H1 (cell line): ENCODE results near the gene CYP17A1. TPM values are rescaled to one million over a fixed set of nuclear protein-coding genes. Genes with fewer than 3 reads are reported as not detected.
"Not testable (repeated sequence)": the region's sequence is repeated elsewhere in the genome, so short reads cannot be mapped to it uniquely, and the experiment has no call there.

Experiments
- CTCF ChIA-PET: fragments of 300-600 bp; sonication (Branson Sonifier 250); formaldehyde crosslinking; loops from one replicate; lab custom pipeline; 2021; ENCODE audit not compliant: partially characterized antibody; lab: Charles Lee
- POLR2A ChIA-PET: fragments of 300-600 bp; sonication (Branson Sonifier 250); formaldehyde crosslinking; loops from one replicate; lab custom pipeline; 2021; ENCODE audit warnings: inconsistent platforms; ENCODE audit not compliant: partially characterized antibody; lab: Charles Lee
- DNase-seq, 2 experiments: peaks; one replicate each; pipeline versions ENCODE4 v3.0.0 to v3.0.0-alpha.2; 2010 to 2022; ENCODE audit warnings: low spot score in 2 of 2, low read depth in 1 of 2, mixed read lengths in 1 of 2
- FAIRE-seq: peaks from 2 replicates; lab custom pipeline; 2011; peaks lifted over from hg19 to GRCh38; lab: Jason Lieb, UNC
- H2AFZ ChIP-seq: 2 replicates; pipeline ENCODE4 v1.8.1; 2012; ENCODE audit warnings: low read length, inconsistent platforms
- H2AK5ac ChIP-seq: 2 replicates; pipeline ENCODE4 v1.6.1; 2013; ENCODE audit warnings: low read depth, low read length
- H2BK120ac ChIP-seq: replicated peaks from 2 replicates; pipeline ENCODE3; 2013; ENCODE audit warnings: low read depth, low read length, inconsistent platforms
- H2BK12ac ChIP-seq: 2 replicates; pipeline ENCODE4 v1.6.1; 2013; ENCODE audit warnings: low read depth, low read length
- H2BK15ac ChIP-seq: 2 replicates; pipeline ENCODE4 v1.6.1; 2013; ENCODE audit warnings: low read length
- H2BK20ac ChIP-seq: 2 replicates; pipeline ENCODE4 v1.6.1; 2013; ENCODE audit warnings: low read length
- H2BK5ac ChIP-seq: 2 replicates; pipeline ENCODE4 v1.6.1; 2013; ENCODE audit warnings: low read depth, low read length
- H3K14ac ChIP-seq: 2 replicates; pipeline ENCODE4 v1.6.1; 2013; ENCODE audit warnings: inconsistent platforms; ENCODE audit not compliant: insufficient read length
- H3K18ac ChIP-seq: 2 replicates; pipeline ENCODE4 v1.6.1; 2013; ENCODE audit warnings: low read length; ENCODE audit errors: extremely low read depth
- H3K23ac ChIP-seq: 2 replicates; pipeline ENCODE4 v1.6.1; 2013; ENCODE audit warnings: inconsistent platforms; ENCODE audit not compliant: insufficient read length
- H3K23me2 ChIP-seq: 2 replicates; pipeline ENCODE4 v1.6.1; 2013; ENCODE audit warnings: low read depth, low read length
- H3K27ac ChIP-seq: 2 replicates; pipeline ENCODE4 v1.6.1; 2011; ENCODE audit warnings: low read depth, low read length, inconsistent platforms
- H3K27me3 ChIP-seq, 4 experiments: replicated peaks in 1 of 4; 1 replicate in 1 of 4; 2 replicates in 3 of 4; pipeline versions ENCODE4 v1.6.1 to v1.8.1; 2011 to 2013; ENCODE audit warnings: low read length in 3 of 4, mild to moderate bottlenecking in 3 of 4, inconsistent platforms in 2 of 4, mixed read lengths in 2 of 4, moderate library complexity in 1 of 4; ENCODE audit not compliant: control insufficient read depth in 3 of 4, insufficient read depth in 3 of 4; ENCODE audit errors: extremely low read depth in 1 of 4
- H3K36me3 ChIP-seq, 4 experiments: 2 replicates each; pipeline versions ENCODE4 v1.6.1 to v1.8.1; 2011 to 2013; ENCODE audit warnings: mild to moderate bottlenecking in 4 of 4, low read length in 3 of 4, moderate library complexity in 2 of 4, control low read depth in 1 of 4, inconsistent platforms in 1 of 4; ENCODE audit not compliant: insufficient read depth in 4 of 4, control insufficient read depth in 2 of 4
- H3K4ac ChIP-seq: replicated peaks from 2 replicates; pipeline ENCODE3; 2013; ENCODE audit warnings: low read length, low read depth, mixed read lengths, inconsistent platforms; ENCODE audit not compliant: insufficient read length
- H3K4me1 ChIP-seq, 4 experiments: replicated peaks in 1 of 4; 1 replicate in 1 of 4; 2 replicates in 3 of 4; pipeline versions ENCODE4 v1.6.1 to v1.8.1; 2011 to 2013; ENCODE audit warnings: low read length in 3 of 4, inconsistent platforms in 2 of 4, mixed read lengths in 1 of 4; ENCODE audit not compliant: insufficient read depth in 4 of 4, control insufficient read depth in 3 of 4
- H3K4me2 ChIP-seq, 2 experiments: 2 replicates each; pipeline versions ENCODE4 v1.6.1 to v1.8.1; 2011 to 2013; ENCODE audit warnings: low read depth in 2 of 2, low read length in 2 of 2, control low read depth in 1 of 2, inconsistent platforms in 1 of 2, mild to moderate bottlenecking in 1 of 2; ENCODE audit not compliant: insufficient read depth in 1 of 2
- H3K4me3 ChIP-seq, 4 experiments: fragments of 200-600, 300-600 bp in 1 of 4; sonication (generic), shearing (Covaris generic), sonication (Bioruptor Twin) in 1 of 4; 2 replicates each; pipeline versions ENCODE4 v1.5.1 to v1.8.1; 2011 to 2016; ENCODE audit warnings: low read length in 4 of 4, low read depth in 3 of 4, control low read depth in 2 of 4, inconsistent platforms in 2 of 4, mild to moderate bottlenecking in 2 of 4, mixed read lengths in 1 of 4, moderate library complexity in 1 of 4; ENCODE audit not compliant: insufficient read depth in 2 of 4; ENCODE audit errors: extremely low read depth in 1 of 4
- H3K56ac ChIP-seq: replicated peaks from 2 replicates; pipeline ENCODE3; 2013; ENCODE audit warnings: low read depth, mild to moderate bottlenecking, mixed read lengths, low read length, inconsistent platforms; ENCODE audit not compliant: insufficient read length
- H3K79me1 ChIP-seq: 2 replicates; pipeline ENCODE4 v1.6.1; 2013; ENCODE audit warnings: low read depth, low read length, control low read depth
- H3K79me2 ChIP-seq, 2 experiments: 2 replicates each; pipeline versions ENCODE4 v1.6.1 to v1.8.1; 2012 to 2013; ENCODE audit warnings: low read length in 2 of 2, mild to moderate bottlenecking in 2 of 2, inconsistent platforms in 1 of 2; ENCODE audit not compliant: insufficient read depth in 2 of 2, control insufficient read depth in 1 of 2
- H3K9ac ChIP-seq, 4 experiments: replicated peaks in 1 of 4; 1 replicate in 1 of 4; 2 replicates in 3 of 4; pipeline versions ENCODE4 v1.6.1 to v1.8.1; 2011 to 2013; ENCODE audit warnings: low read depth in 3 of 4, low read length in 3 of 4, control low read depth in 2 of 4, mild to moderate bottlenecking in 2 of 4, moderate library complexity in 2 of 4, inconsistent platforms in 1 of 4; ENCODE audit errors: extremely low read depth in 1 of 4
- H3K9me3 ChIP-seq, 2 experiments: 2 replicates each; pipeline versions ENCODE4 v1.6.1 to v1.8.1; 2012 to 2013; ENCODE audit warnings: mild to moderate bottlenecking in 2 of 2, moderate library complexity in 2 of 2, control low read depth in 1 of 2, inconsistent platforms in 1 of 2, low read depth in 1 of 2, low read length in 1 of 2, mixed read lengths in 1 of 2; ENCODE audit not compliant: insufficient read depth in 2 of 2
- H4K20me1 ChIP-seq, 2 experiments: replicated peaks in 1 of 2; 2 replicates each; pipeline versions ENCODE3 to v1.8.1; 2011 to 2013; ENCODE audit warnings: inconsistent platforms in 2 of 2, low read length in 2 of 2, mild to moderate bottlenecking in 1 of 2; ENCODE audit not compliant: insufficient read depth in 2 of 2, control insufficient read depth in 1 of 2
- H4K5ac ChIP-seq: 2 replicates; pipeline ENCODE4 v1.6.1; 2013; ENCODE audit warnings: low read length, low read depth, mixed read lengths, inconsistent platforms; ENCODE audit not compliant: insufficient read length
- H4K8ac ChIP-seq: 2 replicates; pipeline ENCODE4 v1.8.0; 2013; ENCODE audit warnings: mild to moderate bottlenecking, moderate library complexity, low read length, inconsistent platforms; ENCODE audit not compliant: insufficient read depth; ENCODE audit errors: extremely low read depth
- H4K91ac ChIP-seq: replicated peaks from 2 replicates; pipeline ENCODE3; 2013; ENCODE audit warnings: low read length, mixed read lengths, inconsistent platforms; ENCODE audit not compliant: insufficient read length
- WGBS, 2 experiments: shearing (Covaris generic) in 1 of 2; methylation state at CpG; one replicate each; pipeline versions ENCODE4 v1.1.6 to v1.1.7; 2013 to 2015; ENCODE audit warnings: low lambda C conversion rate in 2 of 2, mixed read lengths in 2 of 2, inconsistent platforms in 1 of 2, low coverage in 1 of 2, missing lambda C conversion rate in 1 of 2; ENCODE audit not compliant: insufficient replicate concordance in 2 of 2, insufficient coverage in 1 of 2, insufficient read length in 1 of 2; ENCODE audit errors: extremely low coverage in 1 of 2, missing lambda C conversion rate in 1 of 2; 5-methylcytosine and 5-hydroxymethylcytosine counted together
- polyA plus RNA-seq, 7 experiments: library from polyadenylated mRNA; depleted of rRNA in 3 of 7; stranded (reverse) in 5 of 7; unstranded in 2 of 7; fragments of >200 nt in 5 of 7; fragments of 200-250 nt in 2 of 7; gene quantifications; 1 replicate in 5 of 7; 2 replicates in 1 of 7; 4 replicates in 1 of 7; pipeline versions ENCODE4 v1.2.1 to v1.2.3, GENCODE V29; 2011 to 2013; ENCODE audit warnings: missing spikeins in 2 of 7, mixed read lengths in 2 of 7
- total RNA-seq: library from RNA; stranded (reverse); fragmentation: NEBNext Ultra II Directional; extraction: Animal tissue kit (Norgen Biotek cat#: 25700); gene quantifications from 2 replicates; pipeline ENCODE4 v1.2.1, GENCODE V29; 2021

Gene CYP17A1
- total and polyA plus RNA-seq, 2 of the 8 experiments (the other 6 are each of a cell fraction or from before 2014, with no cell fraction given): not detected

DNA sequence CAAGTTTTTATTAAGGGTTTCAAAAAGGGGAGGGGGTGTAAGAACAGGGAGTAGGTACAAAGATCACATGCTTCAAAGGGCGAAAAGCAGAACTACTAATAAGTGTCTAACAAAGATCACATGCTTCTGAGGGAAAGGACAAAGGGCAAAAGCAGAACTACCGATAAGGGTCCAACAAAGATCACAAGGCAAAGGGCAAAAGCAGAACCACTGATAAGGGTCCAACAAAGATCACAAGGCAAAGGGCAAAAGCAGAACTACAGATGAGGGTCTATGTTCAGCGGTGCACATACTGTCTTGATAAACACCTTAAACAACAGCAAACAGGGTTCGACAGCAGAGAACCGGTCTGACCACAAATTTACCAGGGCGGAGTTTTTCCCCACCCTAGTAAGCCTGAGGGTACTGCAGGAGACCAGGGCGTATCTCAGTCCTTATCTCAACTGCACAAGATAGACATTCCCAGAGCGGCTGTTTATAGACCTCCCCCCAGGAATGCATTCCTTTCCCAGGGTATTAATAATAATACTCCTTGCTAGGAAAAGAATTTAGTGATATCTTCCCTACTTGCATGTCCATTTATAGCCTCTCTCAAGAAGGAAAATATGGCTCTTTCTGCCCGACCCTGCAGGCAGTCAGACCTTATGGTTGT is 1.2 kb upstream of the CYP17A1 start:
- H3K27ac ChIP-seq, H2BK15ac ChIP-seq, H3K14ac ChIP-seq, H4K8ac ChIP-seq, H3K27me3 ChIP-seq, H3K18ac ChIP-seq, H4K5ac ChIP-seq, H3K4me3 ChIP-seq, FAIRE-seq, H3K4me1 ChIP-seq, DNase-seq, POLR2A ChIA-PET, H2BK12ac ChIP-seq, H2BK20ac ChIP-seq, H3K9me3 ChIP-seq, H4K91ac ChIP-seq, H2BK5ac ChIP-seq, H3K23me2 ChIP-seq, H4K20me1 ChIP-seq, H3K4ac ChIP-seq, H2AFZ ChIP-seq, H2BK120ac ChIP-seq, H3K79me1 ChIP-seq, H3K4me2 ChIP-seq, H3K36me3 ChIP-seq, H3K23ac ChIP-seq, H3K9ac ChIP-seq, H2AK5ac ChIP-seq, H3K79me2 ChIP-seq, H3K56ac ChIP-seq: not testable (repeated sequence)
- CTCF ChIA-PET: interaction anchor here (1.6 to 11.3 kb wide), 4 partner anchors 65 to 233 kb away, joined by 3 to 118 read pairs (median 48); partner anchors contain the start of gene CNNM2
- WGBS, 2 experiments: 94% methylated on average over 9 of the region's 9 CpGs; no CpG with 5 or more reads in 1 of the 2 experiments
